ENCODE data around the gene CAPZA1.

Gene CAPZA1

GRCh38 chr1:112700290-112701226, 80.9 kb downstream of the CAPZA1 start (continued):
- TF ChIP-seq ZNF639 (tag by site-specific recombination; IDR thresholded peaks at IDR 0.05) (peak; percentile 83; the same call in 1 of the 2 replicates), ZSCAN23 (tag by site-specific recombination; IDR thresholded peaks at IDR 0.05) (no peak; the same call in 1 of the 2 replicates), ZBTB48 (tag by site-specific recombination; IDR thresholded peaks at IDR 0.05) (peak; percentile 28; the same call in 1 of the 2 replicates), ZNF341 (tag by site-specific recombination; IDR thresholded peaks at IDR 0.05; ENCODE audit: low read depth) (peak; percentile 98), ZNF692 (tag by site-specific recombination; IDR thresholded peaks at IDR 0.05) (peak; percentile 57; the same call in 1 of the 2 replicates), ZNF404 (tag by site-specific recombination; IDR thresholded peaks at IDR 0.05) (no peak), SP2 (tag by site-specific recombination; IDR thresholded peaks at IDR 0.05) (peak; percentile 86), ZNF16 (tag by site-specific recombination; IDR thresholded peaks at IDR 0.05; ENCODE audit: low read depth) (no peak), ZNF148 (tag by site-specific recombination; IDR thresholded peaks at IDR 0.05; ENCODE audit: borderline replicate concordance) (no peak), ZNF449 (tag by site-specific recombination; IDR thresholded peaks at IDR 0.05) (peak; percentile 41; the same call in 1 of the 2 replicates), SETDB1 (IDR thresholded peaks at IDR 0.05; ENCODE audit: insufficient read length, low read length) (no peak), ZNF707 (tag by site-specific recombination; IDR thresholded peaks at IDR 0.05) (no peak), ZNF398 (tag by site-specific recombination; IDR thresholded peaks at IDR 0.05) (peak; percentile 98), ZNF791 (tag by site-specific recombination; IDR thresholded peaks at IDR 0.05) (no peak), RBAK (tag by site-specific recombination; IDR thresholded peaks at IDR 0.05) (no peak), REST (tag by site-specific recombination; IDR thresholded peaks at IDR 0.05) (peak; percentile 23), ZNF585B (tag by site-specific recombination; IDR thresholded peaks at IDR 0.05) (no peak), ELK4 (IDR thresholded peaks at IDR 0.05; ENCODE audit: borderline replicate concordance, low read depth, low read length) (no peak), ZNF610 (tag by site-specific recombination; IDR thresholded peaks at IDR 0.05; ENCODE audit: borderline replicate concordance) (no peak; the same call in 1 of the 2 replicates), CTCF (tag by site-specific recombination; IDR thresholded peaks at IDR 0.05) (peak; percentile 51; the same call in 1 of the 2 replicates), ZNF580 (tag by site-specific recombination; IDR thresholded peaks at IDR 0.05) (no peak)

Measured in HEK293 (cell line).